GM23338 (cell line): Measurements from ENCODE around the gene KCNAB1. TPM values are rescaled to one million over a fixed set of nuclear protein-coding genes. Genes with fewer than 3 reads are reported as not detected.

Experiments used
- ATAC-seq: fragments of 200-7000 bp; cut with Tn5 transposase; 3 replicates; pipeline ENCODE4 v1.9.1; 2020
- DNase-seq: peaks from one replicate; pipeline ENCODE4 v3.0.0-alpha.2; 2015; ENCODE audit warnings: low spot score
- H2AFZ ChIP-seq: fragments of 200-600 bp; sonication (generic); 2 replicates; pipeline ENCODE4 v1.8.0; 2016; ENCODE audit warnings: antibody characterized with exemption, mild to moderate bottlenecking, moderate library complexity
- H3F3A ChIP-seq: fragments of 200-600 bp; sonication (generic); replicated peaks from 2 replicates; pipeline ENCODE4 v1.8.0; 2017; ENCODE audit warnings: antibody characterized with exemption, mixed run types, low read depth
- H3K27ac ChIP-seq: fragments of 200-600 bp; sonication (generic); 2 replicates; pipeline ENCODE4 v1.6.1; 2016; ENCODE audit warnings: low read depth
- H3K27me3 ChIP-seq: fragments of 200-600 bp; sonication (generic); 2 replicates; pipeline ENCODE4 v1.8.0; 2016; ENCODE audit warnings: mild to moderate bottlenecking, mixed run types, moderate library complexity; ENCODE audit not compliant: insufficient read depth
- H3K36me3 ChIP-seq: fragments of 200-600 bp; sonication (generic); 2 replicates; pipeline ENCODE4 v1.8.0; 2016; ENCODE audit warnings: mild to moderate bottlenecking; ENCODE audit not compliant: insufficient read depth
- H3K4me1 ChIP-seq: fragments of 200-600 bp; sonication (generic); 2 replicates; pipeline ENCODE4 v1.8.0; 2016; ENCODE audit warnings: mild to moderate bottlenecking, moderate library complexity; ENCODE audit not compliant: insufficient read depth
- H3K4me2 ChIP-seq: fragments of 200-600 bp; sonication (generic); 2 replicates; pipeline ENCODE4 v1.7.1; 2017; ENCODE audit warnings: mixed run types
- H3K4me3 ChIP-seq: fragments of 200-600 bp; sonication (generic); 2 replicates; pipeline ENCODE4 v1.6.1; 2016; ENCODE audit warnings: mixed run types
- H3K79me2 ChIP-seq: fragments of 200-600 bp; sonication (generic); replicated peaks from 2 replicates; pipeline ENCODE4 v1.8.0; 2017; ENCODE audit warnings: mild to moderate bottlenecking; ENCODE audit not compliant: insufficient read depth
- H3K9me2 ChIP-seq: fragments of 200-600 bp; sonication (generic); 2 replicates; pipeline ENCODE4 v1.8.0; 2017; ENCODE audit not compliant: insufficient read depth
- H4K20me1 ChIP-seq: fragments of 200-600 bp; sonication (generic); replicated peaks from 2 replicates; pipeline ENCODE4 v1.8.0; 2017; ENCODE audit warnings: mild to moderate bottlenecking; ENCODE audit not compliant: insufficient read depth
- H3K27ac Mint-ChIP-seq: 2 replicates; pipeline ENCODE4 v1.8.0; 2020; ENCODE audit warnings: inconsistent platforms, mild to moderate bottlenecking, moderate library complexity, mixed read lengths
- H3K27me3 Mint-ChIP-seq: 3 replicates; pipeline ENCODE4 v1.8.0; 2022; ENCODE audit warnings: low read depth, mild to moderate bottlenecking, moderate library complexity, mixed read lengths, inconsistent platforms; ENCODE audit not compliant: insufficient read depth, poor library complexity
- H3K36me3 Mint-ChIP-seq: 3 replicates; pipeline ENCODE4 v1.8.0; 2021; ENCODE audit warnings: low read depth, mild to moderate bottlenecking, inconsistent platforms, moderate library complexity, mixed read lengths
- H3K4me1 Mint-ChIP-seq: 3 replicates; pipeline ENCODE4 v1.8.0; 2020; ENCODE audit warnings: mild to moderate bottlenecking, inconsistent platforms, mixed read lengths
- H3K4me3 Mint-ChIP-seq: 3 replicates; pipeline ENCODE4 v1.8.0; 2021; ENCODE audit warnings: moderate library complexity, mild to moderate bottlenecking, inconsistent platforms, mixed read lengths
- H3K9me3 Mint-ChIP-seq: 3 replicates; pipeline ENCODE4 v1.8.0; 2020; ENCODE audit warnings: moderate library complexity, mild to moderate bottlenecking, inconsistent platforms, mixed read lengths
- CREB1 ChIP-seq: fragments of 250-450 bp; sonication (Bioruptor Pico); IDR thresholded peaks from 2 replicates; pipeline ENCODE4 v1.5.0; 2020; ENCODE audit warnings: low read depth, mild to moderate bottlenecking, moderate library complexity
- EZH2 ChIP-seq: fragments of 200-600 bp; sonication (generic); IDR thresholded peaks from one replicate; pipeline ENCODE4 v1.8.0; 2017; ENCODE audit warnings: antibody characterized with exemption, mild to moderate bottlenecking, low read depth; ENCODE audit not compliant: unreplicated experiment
- EZH2phosphoT487 ChIP-seq: fragments of 200-600 bp; sonication (generic); IDR thresholded peaks from one replicate; pipeline ENCODE4 v1.8.1; 2018; ENCODE audit warnings: antibody characterized with exemption; ENCODE audit not compliant: unreplicated experiment
- JUNB ChIP-seq: IDR thresholded peaks from one replicate; pipeline ENCODE4 v1.6.1; 2016; ENCODE audit warnings: antibody characterized with exemption; ENCODE audit not compliant: unreplicated experiment
- NANOG ChIP-seq: IDR thresholded peaks from 2 replicates; pipeline ENCODE4 v1.6.1; 2016; ENCODE audit warnings: antibody characterized with exemption, borderline replicate concordance
- POLR2AphosphoS5 ChIP-seq: IDR thresholded peaks from 2 replicates; pipeline ENCODE4 v1.6.1; 2016; ENCODE audit warnings: antibody characterized with exemption, low read depth
- STAT1 ChIP-seq: IDR thresholded peaks from one replicate; pipeline ENCODE4 v1.6.1; 2016; ENCODE audit warnings: antibody characterized with exemption; ENCODE audit not compliant: unreplicated experiment
- ZNF114 ChIP-seq: fragments of 250-450 bp; sonication (Bioruptor Pico); IDR thresholded peaks from 2 replicates; pipeline ENCODE4 v1.5.0; 2020; ENCODE audit warnings: mild to moderate bottlenecking, moderate library complexity
- ZNF331 ChIP-seq: fragments of 250-450 bp; sonication (Bioruptor Pico); IDR thresholded peaks from 2 replicates; pipeline ENCODE4 v1.5.0; 2020; ENCODE audit warnings: low read depth, mild to moderate bottlenecking, moderate library complexity
- ZNF462 ChIP-seq: fragments of 250-450 bp; sonication (Bioruptor Pico); IDR thresholded peaks from 2 replicates; pipeline ENCODE4 v1.5.0; 2020; ENCODE audit warnings: mild to moderate bottlenecking, moderate library complexity
- polyA plus RNA-seq: library from polyadenylated mRNA; unstranded; fragments of >200 nt; fragmentation: Nextera tagmentation; extraction: Ambion mirVana; gene quantifications from 2 replicates; pipeline ENCODE4 v1.2.1, GENCODE V29; 2016
- total RNA-seq: library from RNA; depleted of rRNA; stranded (reverse); fragments of >200 nt; shearing (Covaris generic); gene quantifications from 2 replicates; pipeline ENCODE4 v1.2.3, GENCODE V29; 2014
- TF ChIP-seq, protein P1 (sequence below), 2 experiments: fragments of 200-600 bp in 1 of 2; sonication (generic) in 1 of 2; conservative IDR thresholded peaks; 2 replicates each; pipeline versions ENCODE4 v1.5.1 to v1.6.1; 2016 to 2017; ENCODE audit warnings: antibody characterized with exemption in 2 of 2, low read depth in 2 of 2, mild to moderate bottlenecking in 2 of 2, moderate library complexity in 1 of 2
- TF ChIP-seq, protein P2 (sequence below): IDR thresholded peaks from 2 replicates; pipeline ENCODE4 v1.6.1; 2016; ENCODE audit warnings: antibody characterized with exemption
- TF ChIP-seq, protein P3 (sequence below): IDR thresholded peaks from one replicate; pipeline ENCODE4 v1.6.1; 2018; ENCODE audit warnings: antibody characterized with exemption; ENCODE audit not compliant: unreplicated experiment

KCNAB1 gene
- total and polyA plus RNA-seq, 2 experiments from 2014 or later = 0.69 to 2.6 TPM

- no peaks in the 10 kb centered on the region for H3K79me2 ChIP-seq
- Mint-ChIP-seq H3K27me3 (no peaks in the 10 kb centered on the region), H3K27ac (no peak overlapping the region), H3K4me1 (no peaks in the 10 kb centered on the region), H3K4me3 (no peak overlapping the region), H3K9me3 (no peaks in the 10 kb centered on the region), H3K36me3 (no peaks in the 10 kb centered on the region)
- no peaks in the 10 kb centered on the region for H4K20me1 ChIP-seq
- H3K27me3 ChIP-seq = no peaks in the 10 kb centered on the region
- DNase-seq = no peak
- no peaks in the 10 kb centered on the region for H3K4me1 ChIP-seq
- H3K4me2 ChIP-seq = no peak overlapping the region
- H2AFZ ChIP-seq = no peak overlapping the region
- no peaks in the 10 kb centered on the region for H3K36me3 ChIP-seq
- no peaks in the 10 kb centered on the region for H3K9me2 ChIP-seq
- ATAC-seq = no peak
- no peak overlapping the region for H3K27ac ChIP-seq
- no peaks in the 10 kb centered on the region for H3F3A ChIP-seq
- TF ChIP-seq, protein P1, sequence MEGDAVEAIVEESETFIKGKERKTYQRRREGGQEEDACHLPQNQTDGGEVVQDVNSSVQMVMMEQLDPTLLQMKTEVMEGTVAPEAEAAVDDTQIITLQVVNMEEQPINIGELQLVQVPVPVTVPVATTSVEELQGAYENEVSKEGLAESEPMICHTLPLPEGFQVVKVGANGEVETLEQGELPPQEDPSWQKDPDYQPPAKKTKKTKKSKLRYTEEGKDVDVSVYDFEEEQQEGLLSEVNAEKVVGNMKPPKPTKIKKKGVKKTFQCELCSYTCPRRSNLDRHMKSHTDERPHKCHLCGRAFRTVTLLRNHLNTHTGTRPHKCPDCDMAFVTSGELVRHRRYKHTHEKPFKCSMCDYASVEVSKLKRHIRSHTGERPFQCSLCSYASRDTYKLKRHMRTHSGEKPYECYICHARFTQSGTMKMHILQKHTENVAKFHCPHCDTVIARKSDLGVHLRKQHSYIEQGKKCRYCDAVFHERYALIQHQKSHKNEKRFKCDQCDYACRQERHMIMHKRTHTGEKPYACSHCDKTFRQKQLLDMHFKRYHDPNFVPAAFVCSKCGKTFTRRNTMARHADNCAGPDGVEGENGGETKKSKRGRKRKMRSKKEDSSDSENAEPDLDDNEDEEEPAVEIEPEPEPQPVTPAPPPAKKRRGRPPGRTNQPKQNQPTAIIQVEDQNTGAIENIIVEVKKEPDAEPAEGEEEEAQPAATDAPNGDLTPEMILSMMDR (conservative IDR thresholded peaks at IDR 0.05; ENCODE audit: low read depth in 2 of 2) = no peak
- TF ChIP-seq ZNF462 (no peak), ZNF331 (CRISPR knock-in tag) (no peak), POLR2AphosphoS5 (no peak), JUNB (no peak), STAT1 (no peak), NANOG (no peak), EZH2phosphoT487 (no peak), CREB1 (CRISPR knock-in tag) (no peak), EZH2 (no peak), ZNF114 (no peak)
- TF ChIP-seq, protein P2, sequence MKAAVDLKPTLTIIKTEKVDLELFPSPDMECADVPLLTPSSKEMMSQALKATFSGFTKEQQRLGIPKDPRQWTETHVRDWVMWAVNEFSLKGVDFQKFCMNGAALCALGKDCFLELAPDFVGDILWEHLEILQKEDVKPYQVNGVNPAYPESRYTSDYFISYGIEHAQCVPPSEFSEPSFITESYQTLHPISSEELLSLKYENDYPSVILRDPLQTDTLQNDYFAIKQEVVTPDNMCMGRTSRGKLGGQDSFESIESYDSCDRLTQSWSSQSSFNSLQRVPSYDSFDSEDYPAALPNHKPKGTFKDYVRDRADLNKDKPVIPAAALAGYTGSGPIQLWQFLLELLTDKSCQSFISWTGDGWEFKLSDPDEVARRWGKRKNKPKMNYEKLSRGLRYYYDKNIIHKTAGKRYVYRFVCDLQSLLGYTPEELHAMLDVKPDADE = no peak
- TF ChIP-seq, protein P3, sequence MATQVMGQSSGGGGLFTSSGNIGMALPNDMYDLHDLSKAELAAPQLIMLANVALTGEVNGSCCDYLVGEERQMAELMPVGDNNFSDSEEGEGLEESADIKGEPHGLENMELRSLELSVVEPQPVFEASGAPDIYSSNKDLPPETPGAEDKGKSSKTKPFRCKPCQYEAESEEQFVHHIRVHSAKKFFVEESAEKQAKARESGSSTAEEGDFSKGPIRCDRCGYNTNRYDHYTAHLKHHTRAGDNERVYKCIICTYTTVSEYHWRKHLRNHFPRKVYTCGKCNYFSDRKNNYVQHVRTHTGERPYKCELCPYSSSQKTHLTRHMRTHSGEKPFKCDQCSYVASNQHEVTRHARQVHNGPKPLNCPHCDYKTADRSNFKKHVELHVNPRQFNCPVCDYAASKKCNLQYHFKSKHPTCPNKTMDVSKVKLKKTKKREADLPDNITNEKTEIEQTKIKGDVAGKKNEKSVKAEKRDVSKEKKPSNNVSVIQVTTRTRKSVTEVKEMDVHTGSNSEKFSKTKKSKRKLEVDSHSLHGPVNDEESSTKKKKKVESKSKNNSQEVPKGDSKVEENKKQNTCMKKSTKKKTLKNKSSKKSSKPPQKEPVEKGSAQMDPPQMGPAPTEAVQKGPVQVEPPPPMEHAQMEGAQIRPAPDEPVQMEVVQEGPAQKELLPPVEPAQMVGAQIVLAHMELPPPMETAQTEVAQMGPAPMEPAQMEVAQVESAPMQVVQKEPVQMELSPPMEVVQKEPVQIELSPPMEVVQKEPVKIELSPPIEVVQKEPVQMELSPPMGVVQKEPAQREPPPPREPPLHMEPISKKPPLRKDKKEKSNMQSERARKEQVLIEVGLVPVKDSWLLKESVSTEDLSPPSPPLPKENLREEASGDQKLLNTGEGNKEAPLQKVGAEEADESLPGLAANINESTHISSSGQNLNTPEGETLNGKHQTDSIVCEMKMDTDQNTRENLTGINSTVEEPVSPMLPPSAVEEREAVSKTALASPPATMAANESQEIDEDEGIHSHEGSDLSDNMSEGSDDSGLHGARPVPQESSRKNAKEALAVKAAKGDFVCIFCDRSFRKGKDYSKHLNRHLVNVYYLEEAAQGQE = no peak
- no peak overlapping the region for H3K4me3 ChIP-seq
These were observed 369.1 kb downstream of the KCNAB1 start for GRCh38 chr3:156489462-156489911.
